ENCODE data around the gene ZNF555. TPM values are rescaled to one million over a fixed set of nuclear protein-coding genes. Genes with fewer than 3 reads are reported as not detected.

ZNF555 gene
- total and polyA plus RNA-seq, 9 of the 15 experiments (the other 6 are each of a cell fraction or from before 2014, with no cell fraction given): 2.0 to 6.7 (median 5.4) TPM

DNA sequence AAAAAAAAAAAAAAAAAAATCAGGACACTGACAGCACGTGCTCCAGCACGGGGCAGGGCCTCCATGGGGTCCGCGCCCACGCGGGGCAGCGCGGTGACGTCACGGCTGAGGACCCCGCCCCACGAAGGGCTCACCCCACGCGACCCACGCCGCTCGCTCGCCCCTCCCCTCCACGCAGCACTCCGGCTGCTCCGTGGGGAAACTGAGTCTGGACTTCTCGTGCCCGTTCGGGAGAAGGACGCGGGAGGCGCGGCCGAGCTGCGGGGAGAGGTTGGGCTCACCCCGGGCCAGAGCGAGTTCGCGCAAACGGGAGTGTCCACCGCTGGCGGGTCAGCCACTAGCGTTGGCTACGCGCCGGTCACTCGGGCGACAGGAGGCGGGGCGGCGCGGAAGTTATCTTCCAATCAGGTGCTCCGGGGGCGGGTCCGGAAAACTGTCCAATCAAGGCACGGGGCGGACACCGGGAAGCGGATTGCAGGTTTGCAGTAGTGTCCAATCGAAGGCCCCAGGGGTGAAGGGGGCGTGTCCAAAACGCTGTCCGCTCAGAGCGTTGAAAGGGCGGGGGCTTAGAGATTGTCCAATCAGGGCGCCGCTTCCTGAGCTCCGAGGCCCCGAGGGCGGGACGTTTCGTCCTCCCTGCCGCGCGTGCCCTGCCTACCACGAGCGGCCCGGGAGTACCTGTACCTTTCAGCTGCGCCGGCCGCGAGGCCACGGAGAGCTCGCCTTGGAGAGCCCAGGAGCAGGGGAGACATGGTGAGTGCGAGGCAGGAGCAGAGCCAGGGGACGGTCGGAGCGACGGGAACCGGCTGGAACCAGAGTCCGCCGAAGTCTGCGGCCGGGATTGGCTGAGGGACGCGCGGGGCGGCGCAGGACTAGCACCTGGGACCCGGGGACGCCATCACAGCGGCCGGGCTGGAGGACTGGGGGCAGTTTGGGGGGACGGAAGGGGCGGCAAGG, 59.3 kb downstream of the ZNF555 start, which contains the start of gene ZNF57 (continued):
- TF ChIP-seq, protein P1, sequence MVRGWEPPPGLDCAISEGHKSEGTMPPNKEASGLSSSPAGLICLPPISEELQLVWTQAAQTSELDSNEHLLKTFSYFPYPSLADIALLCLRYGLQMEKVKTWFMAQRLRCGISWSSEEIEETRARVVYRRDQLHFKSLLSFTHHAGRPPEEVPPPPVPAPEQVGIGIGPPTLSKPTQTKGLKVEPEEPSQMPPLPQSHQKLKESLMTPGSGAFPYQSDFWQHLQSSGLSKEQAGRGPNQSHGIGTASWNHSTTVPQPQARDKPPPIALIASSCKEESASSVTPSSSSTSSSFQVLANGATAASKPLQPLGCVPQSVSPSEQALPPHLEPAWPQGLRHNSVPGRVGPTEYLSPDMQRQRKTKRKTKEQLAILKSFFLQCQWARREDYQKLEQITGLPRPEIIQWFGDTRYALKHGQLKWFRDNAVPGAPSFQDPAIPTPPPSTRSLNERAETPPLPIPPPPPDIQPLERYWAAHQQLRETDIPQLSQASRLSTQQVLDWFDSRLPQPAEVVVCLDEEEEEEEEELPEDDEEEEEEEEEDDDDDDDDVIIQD (CRISPR knock-in tag; IDR thresholded peaks at IDR 0.05): no peak
- TF ChIP-seq RBM17 (IDR thresholded peaks at IDR 0.05; ENCODE audit: borderline replicate concordance, low read depth, low read length) (no peak), BMI1 (IDR thresholded peaks at IDR 0.05; ENCODE audit: low read length) (0 out of 2 replicates have a peak, but pooled peaks have one; percentile 18), ZNF717 (CRISPR knock-in tag; IDR thresholded peaks at IDR 0.05) (no peak), ZBTB1 (CRISPR knock-in tag; IDR thresholded peaks at IDR 0.05; ENCODE audit: borderline replicate concordance, low read depth) (peak; percentile 75), POLR2A (conservative IDR thresholded peaks at IDR 0.05) (peak; percentile 70), POLR2AphosphoS2 (IDR thresholded peaks at IDR 0.05; ENCODE audit: low read length) (no peak), RBFOX2 (IDR thresholded peaks at IDR 0.05; ENCODE audit: low read depth, low read length) (peak; percentile 85), GABPB2 (CRISPR knock-in tag; conservative IDR thresholded peaks at IDR 0.05) (no peak), ZFPM2 (CRISPR knock-in tag; IDR thresholded peaks at IDR 0.05) (no peak), TEAD4 (IDR thresholded peaks at IDR 0.05; ENCODE audit: low read length) (no peak), TEAD4 (CRISPR knock-in tag; IDR thresholded peaks at IDR 0.05; ENCODE audit: borderline replicate concordance) (no peak; the same call in 1 of the 2 replicates), CEBPG (CRISPR knock-in tag; IDR thresholded peaks at IDR 0.05) (peak; percentile 35), CEBPG (tag; conservative IDR thresholded peaks at IDR 0.05 in 1 of 2, IDR thresholded peaks at IDR 0.05 in 1 of 2) (no peak), PML (IDR thresholded peaks at IDR 0.05; ENCODE audit: low read length) (0 out of 2 replicates have a peak, but pooled peaks have one; percentile 29), ZZZ3 (IDR thresholded peaks at IDR 0.05) (no peak), ZNF324 (CRISPR knock-in tag; IDR thresholded peaks at IDR 0.05) (no peak), POLR3A (IDR thresholded peaks at IDR 0.05; ENCODE audit: borderline replicate concordance, extremely low read depth, insufficient read depth, insufficient read length) (no peak)
- TF ChIP-seq, protein P2, sequence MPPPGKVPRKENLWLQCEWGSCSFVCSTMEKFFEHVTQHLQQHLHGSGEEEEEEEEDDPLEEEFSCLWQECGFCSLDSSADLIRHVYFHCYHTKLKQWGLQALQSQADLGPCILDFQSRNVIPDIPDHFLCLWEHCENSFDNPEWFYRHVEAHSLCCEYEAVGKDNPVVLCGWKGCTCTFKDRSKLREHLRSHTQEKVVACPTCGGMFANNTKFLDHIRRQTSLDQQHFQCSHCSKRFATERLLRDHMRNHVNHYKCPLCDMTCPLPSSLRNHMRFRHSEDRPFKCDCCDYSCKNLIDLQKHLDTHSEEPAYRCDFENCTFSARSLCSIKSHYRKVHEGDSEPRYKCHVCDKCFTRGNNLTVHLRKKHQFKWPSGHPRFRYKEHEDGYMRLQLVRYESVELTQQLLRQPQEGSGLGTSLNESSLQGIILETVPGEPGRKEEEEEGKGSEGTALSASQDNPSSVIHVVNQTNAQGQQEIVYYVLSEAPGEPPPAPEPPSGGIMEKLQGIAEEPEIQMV (tag; conservative IDR thresholded peaks at IDR 0.05; ENCODE audit: low read depth): peak; percentile 91
- TF ChIP-seq, protein P3, sequence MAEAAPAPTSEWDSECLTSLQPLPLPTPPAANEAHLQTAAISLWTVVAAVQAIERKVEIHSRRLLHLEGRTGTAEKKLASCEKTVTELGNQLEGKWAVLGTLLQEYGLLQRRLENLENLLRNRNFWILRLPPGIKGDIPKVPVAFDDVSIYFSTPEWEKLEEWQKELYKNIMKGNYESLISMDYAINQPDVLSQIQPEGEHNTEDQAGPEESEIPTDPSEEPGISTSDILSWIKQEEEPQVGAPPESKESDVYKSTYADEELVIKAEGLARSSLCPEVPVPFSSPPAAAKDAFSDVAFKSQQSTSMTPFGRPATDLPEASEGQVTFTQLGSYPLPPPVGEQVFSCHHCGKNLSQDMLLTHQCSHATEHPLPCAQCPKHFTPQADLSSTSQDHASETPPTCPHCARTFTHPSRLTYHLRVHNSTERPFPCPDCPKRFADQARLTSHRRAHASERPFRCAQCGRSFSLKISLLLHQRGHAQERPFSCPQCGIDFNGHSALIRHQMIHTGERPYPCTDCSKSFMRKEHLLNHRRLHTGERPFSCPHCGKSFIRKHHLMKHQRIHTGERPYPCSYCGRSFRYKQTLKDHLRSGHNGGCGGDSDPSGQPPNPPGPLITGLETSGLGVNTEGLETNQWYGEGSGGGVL (CRISPR knock-in tag; IDR thresholded peaks at IDR 0.05): no peak
- TF ChIP-seq, protein P4, sequence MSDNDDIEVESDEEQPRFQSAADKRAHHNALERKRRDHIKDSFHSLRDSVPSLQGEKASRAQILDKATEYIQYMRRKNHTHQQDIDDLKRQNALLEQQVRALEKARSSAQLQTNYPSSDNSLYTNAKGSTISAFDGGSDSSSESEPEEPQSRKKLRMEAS (CRISPR knock-in tag; IDR thresholded peaks at IDR 0.05): peak; percentile 91
- TF ChIP-seq, protein P5, sequence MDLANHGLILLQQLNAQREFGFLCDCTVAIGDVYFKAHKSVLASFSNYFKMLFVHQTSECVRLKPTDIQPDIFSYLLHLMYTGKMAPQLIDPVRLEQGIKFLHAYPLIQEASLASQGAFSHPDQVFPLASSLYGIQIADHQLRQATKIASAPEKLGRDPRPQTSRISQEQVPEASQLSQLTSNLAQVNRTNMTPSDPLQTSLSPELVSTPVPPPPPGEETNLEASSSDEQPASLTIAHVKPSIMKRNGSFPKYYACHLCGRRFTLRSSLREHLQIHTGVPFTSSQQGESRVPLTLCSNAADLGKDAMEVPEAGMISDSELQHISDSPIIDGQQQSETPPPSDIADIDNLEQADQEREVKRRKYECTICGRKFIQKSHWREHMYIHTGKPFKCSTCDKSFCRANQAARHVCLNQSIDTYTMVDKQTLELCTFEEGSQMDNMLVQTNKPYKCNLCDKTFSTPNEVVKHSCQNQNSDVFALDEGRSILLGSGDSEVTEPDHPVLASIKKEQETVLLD (IDR thresholded peaks at IDR 0.05): peak; percentile 69

Data from K562 (cell line).